Right lobe of liver (tissue), 6 donors: Measurements from ENCODE around the gene SCIN. TPM values are rescaled to one million over a fixed set of nuclear protein-coding genes. Genes with fewer than 3 reads are reported as not detected.

Experiments
- ATAC-seq, 4 donors: fragments of 200-7000 bp; cut with Tn5 transposase; one replicate each; pipeline ENCODE4 v1.9.1; 2020; ENCODE audit warnings: mild to moderate bottlenecking in 4 of 4, moderate library complexity in 4 of 4
- DNase-seq, 3 donors: peaks; one replicate each; pipeline ENCODE4 v3.0.0-alpha.2; 2020
- H3K27ac ChIP-seq, 3 donors: fragments of 200-600 bp; one replicate each; pipeline ENCODE4 v1.8.0; 2022
- H3K27me3 ChIP-seq, 2 donors: fragments of 200-600 bp; one replicate each; pipeline ENCODE4 v1.8.0; 2022
- H3K36me3 ChIP-seq, 4 donors: fragments of 200-600 bp; sonication (generic) in 1 of 4; one replicate each; pipeline versions ENCODE4 v1.5.1 to v1.8.0; 2017 to 2022; ENCODE audit warnings: control low read depth in 1 of 4
- H3K4me1 ChIP-seq, 4 donors: fragments of 200-600 bp; sonication (generic) in 1 of 4; one replicate each; pipeline versions ENCODE4 v1.5.1 to v1.8.0; 2017 to 2022; ENCODE audit warnings: control low read depth in 1 of 4
- H3K4me3 ChIP-seq, 3 donors: fragments of 200-600 bp; one replicate each; pipeline ENCODE4 v1.8.0; 2022
- H3K9me3 ChIP-seq, 4 donors: fragments of 200-600 bp; sonication (generic) in 1 of 4; one replicate each; pipeline versions ENCODE4 v1.5.1 to v1.8.0; 2017 to 2022; ENCODE audit warnings: control low read depth in 1 of 4
- CTCF ChIP-seq, 4 donors: fragments of 200-600 bp in 3 of 4; fragments of 450-650 bp in 1 of 4; IDR thresholded peaks; one replicate each; pipeline versions ENCODE4 v1.5.1 to v1.8.0; 2016 to 2022; ENCODE audit warnings: antibody characterized with exemption in 4 of 4, mild to moderate bottlenecking in 2 of 4
- POLR2A ChIP-seq: fragments of 450-650 bp; IDR thresholded peaks from one replicate; pipeline ENCODE4 v1.6.1; 2017; ENCODE audit warnings: antibody characterized with exemption, mild to moderate bottlenecking
- WGBS: methylation state at CpG from one replicate; pipeline ENCODE4 v1.1.6; 2018; ENCODE audit warnings: low coverage, low lambda C conversion rate; ENCODE audit not compliant: insufficient coverage; ENCODE audit errors: missing lambda C conversion rate; 5-methylcytosine and 5-hydroxymethylcytosine counted together
- intact Hi-C, 2 donors: fragments of 100-400 bp; cut with DNase I; formaldehyde crosslinking; loops; one replicate each; pipeline versions ENCODE4 v1.11.2 to v1.14.1; 2022
- total RNA-seq, 6 experiments: library from RNA; depleted of rRNA in 2 of 6; stranded (reverse); fragments of >200 nt in 2 of 6; fragmentation: NEBNext Ultra II Directional in 3 of 6; extraction: Animal tissue kit (Norgen Biotek cat#: 25700) in 3 of 6; gene quantifications; one replicate each; pipeline versions ENCODE4 v1.1.0 to v1.2.4, GENCODE V29; 2016 to 2023
- donor health status: DM: no; HTN: yes; CAD: no.
- donor health status: DM: no; HTN: no; CAD: no.
- donor health status: DM: no; HTN: no; CAD: no.
- donor health status: DM: no; HTN: yes; CAD: no.
- donor health status: DM: no; HTN: yes; CAD: no.

SCIN gene
- total RNA-seq, 6 experiments from 2014 or later: 0.06 to 0.20 (median 0.18) TPM; not detected in 3

GRCh38 chr7:12683678-12684585, 113.4 kb downstream of the SCIN start:
- TF ChIP-seq CTCF (IDR thresholded peaks at IDR 0.05) (peak; percentile 31 to 43 (median 40)), POLR2A (no peak)
- DNase-seq (no peak), ATAC-seq (no peak)
- no peak overlapping the region for H3K27ac ChIP-seq
- WGBS: 31% methylated on average over 2 of the region's 2 CpGs
- no peaks in the 10 kb centered on the region for H3K36me3 ChIP-seq
- no peak overlapping the region for H3K4me3 ChIP-seq
- H3K4me1 ChIP-seq: peaks cover 0 to 4% (median 0%) of the 10 kb centered on the region in 4 donors
- no peaks in the 10 kb centered on the region for H3K27me3 ChIP-seq
- no peaks in the 10 kb centered on the region for H3K9me3 ChIP-seq
- intact Hi-C loops: loop anchor here in 1 of 2 donors (10.0 kb wide), 1 partner anchor 431 kb away; no protein-coding TSS in a partner anchor

DNA sequence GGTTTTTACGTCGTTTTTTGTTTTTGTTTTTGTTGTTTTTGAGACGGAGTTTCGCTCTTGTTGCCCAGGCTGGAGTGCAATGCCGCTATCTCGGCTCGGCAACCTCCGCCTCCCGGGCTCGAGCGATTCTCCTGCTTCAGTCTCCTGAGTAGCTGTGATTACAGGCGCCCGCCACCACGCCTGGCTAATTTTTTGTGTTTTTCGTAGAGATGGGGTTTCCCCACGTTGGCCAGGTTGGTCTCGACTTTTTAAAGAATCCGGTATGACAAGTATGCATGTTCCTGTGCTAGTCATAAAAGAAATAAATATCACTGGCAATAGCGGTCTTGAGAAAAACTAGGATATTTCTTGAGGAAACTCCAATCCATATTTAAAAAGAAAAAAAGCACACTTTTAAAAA, 114.2 kb downstream of the SCIN start:
- WGBS: 87% methylated on average over 13 of the region's 19 CpGs
- TF ChIP-seq POLR2A: no peak
- TF ChIP-seq CTCF (IDR thresholded peaks at IDR 0.05): no peak
- intact Hi-C loops: loop anchor here in 1 of 2 donors (10.0 kb wide), 1 partner anchor 430 kb away; no protein-coding TSS in a partner anchor

DNA sequence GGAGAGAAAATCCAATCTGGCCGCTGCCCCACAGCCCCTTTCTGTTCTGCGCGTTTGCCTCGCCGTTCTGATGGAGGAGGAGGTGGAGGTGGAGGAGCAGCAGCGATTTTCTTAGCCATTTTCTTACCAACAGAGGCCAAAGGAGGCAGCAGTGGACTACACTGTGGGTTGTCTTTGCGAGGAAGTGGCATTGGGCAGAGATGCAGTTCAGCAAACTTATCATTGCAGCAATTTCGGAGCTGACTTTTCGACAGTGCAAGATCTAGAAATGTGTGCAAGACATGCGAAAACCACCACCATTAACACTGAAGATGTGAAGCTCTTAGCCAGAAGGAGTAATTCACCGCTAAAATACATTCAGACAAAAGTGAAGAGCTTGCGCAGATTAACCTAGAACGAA, 115.0 kb downstream of the SCIN start:
- intact Hi-C loops: loop anchor here in 1 of 2 donors (10.0 kb wide), 1 partner anchor 429 kb away; no protein-coding TSS in a partner anchor
- Histone ChIP-seq H3K27ac (peak overlapping the region in 1 of 3 donors; percentile 79), H3K4me1 (peaks cover 0 to 4% (median 0%) of the 10 kb centered on the region in 4 donors), H3K4me3 (peak overlapping the region in 1 of 3 donors; percentile 88), H3K27me3 (no peaks in the 10 kb centered on the region), H3K36me3 (no peaks in the 10 kb centered on the region), H3K9me3 (no peaks in the 10 kb centered on the region)
- TF ChIP-seq POLR2A (no peak), CTCF (IDR thresholded peaks at IDR 0.05) (peak in 3 of 4 donors; percentile 4 to 30 (median 10))
- WGBS: 72% methylated on average over 12 of the region's 13 CpGs
- ATAC-seq (no peak), DNase-seq (peak in 1 of 3 donors; percentile 47)

More for the DNA sequence above, 114.2 kb downstream of the SCIN start:
- Histone ChIP-seq H3K4me3 (no peak overlapping the region), H3K4me1 (peaks cover 0 to 4% (median 0%) of the 10 kb centered on the region in 4 donors), H3K36me3 (no peaks in the 10 kb centered on the region), H3K27me3 (no peaks in the 10 kb centered on the region), H3K27ac (no peak overlapping the region), H3K9me3 (no peaks in the 10 kb centered on the region)
- no peak for DNase-seq
- ATAC-seq: no peak

DNA sequence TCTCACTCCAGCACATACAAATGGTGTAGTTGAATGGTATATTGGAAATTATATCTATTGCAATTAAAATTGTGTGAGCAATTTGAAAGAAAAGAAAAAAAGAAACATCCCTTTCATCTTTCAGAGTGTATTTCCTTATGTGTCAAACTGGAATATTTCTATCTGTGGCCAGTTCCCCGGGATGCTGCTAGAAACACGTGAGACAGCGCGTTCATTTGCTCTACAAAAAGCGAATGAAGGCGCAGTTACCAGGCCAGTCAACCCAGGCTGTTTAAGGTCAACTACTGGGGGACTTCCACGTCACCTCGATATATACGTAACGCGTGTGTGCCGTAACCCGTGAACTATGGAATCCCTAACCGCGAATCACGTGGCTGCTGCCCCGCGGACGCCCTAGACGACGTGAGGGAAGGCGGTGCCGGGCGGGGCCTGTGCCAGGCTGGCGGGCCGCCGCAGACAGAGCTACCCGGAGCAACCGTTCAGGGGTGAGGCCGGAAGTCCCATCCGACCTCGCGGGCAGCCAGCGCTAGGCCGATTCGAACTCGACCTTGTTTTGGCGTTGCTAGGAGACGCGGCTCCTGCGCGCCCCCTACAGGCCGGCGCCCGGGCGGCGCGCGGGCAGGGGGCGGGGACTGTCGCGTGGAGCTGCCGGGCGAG, 115.8 kb downstream of the SCIN start:
- TF ChIP-seq CTCF (IDR thresholded peaks at IDR 0.05) (peak; percentile 91 to 99 (median 96)), POLR2A (no peak)
- intact Hi-C loops: loop anchor here in 1 of 2 donors (10.0 kb wide), 1 partner anchor 428 kb away; no protein-coding TSS in a partner anchor

More for the DNA sequence above, 115.8 kb downstream of the SCIN start:
- Histone ChIP-seq H3K27me3 (no peaks in the 10 kb centered on the region), H3K9me3 (no peaks in the 10 kb centered on the region), H3K27ac (peak overlapping the region; percentile 79 to 90 (median 89)), H3K4me3 (peak overlapping the region; percentile 83 to 97 (median 88)), H3K36me3 (no peaks in the 10 kb centered on the region), H3K4me1 (peaks cover 0 to 4% (median 0%) of the 10 kb centered on the region in 4 donors)
- ATAC-seq (peak; percentile 84 to 89 (median 87)), DNase-seq (peak; percentile 95 to 97 (median 96))
- WGBS: 21% methylated on average over 10 of the region's 54 CpGs
